ENCODE results near the gene LPAR3.

DNA sequence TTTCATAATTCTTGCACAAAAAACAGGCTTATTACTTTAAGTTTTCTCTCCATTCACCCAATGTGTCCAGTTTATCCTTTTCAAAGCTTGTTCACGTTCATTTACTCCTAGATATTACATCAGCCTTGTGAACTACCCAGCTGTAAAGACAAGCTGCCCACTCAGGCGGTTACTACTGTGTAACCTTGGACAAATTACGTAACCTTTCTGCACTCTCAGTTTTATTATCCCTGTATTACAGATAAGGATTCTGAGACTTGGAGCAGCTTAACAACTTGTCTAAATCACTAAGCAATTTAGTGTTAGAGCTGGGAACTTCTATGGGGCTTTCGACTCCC is 20.5 kb upstream of the LPAR3 start:
- TF ChIP-seq CTCF (IDR thresholded peaks at IDR 0.05; ENCODE audit: insufficient read depth, low read length): no peak
- no peak for TF ChIP-seq POLR2AphosphoS5 (IDR thresholded peaks at IDR 0.05; ENCODE audit: low read depth)
- TF ChIP-seq SPI1 (IDR thresholded peaks at IDR 0.05; ENCODE audit: borderline replicate concordance, low read depth): no peak
- TF ChIP-seq GABPA (IDR thresholded peaks at IDR 0.05; ENCODE audit: low read depth): no peak
- TF ChIP-seq, protein P1, sequence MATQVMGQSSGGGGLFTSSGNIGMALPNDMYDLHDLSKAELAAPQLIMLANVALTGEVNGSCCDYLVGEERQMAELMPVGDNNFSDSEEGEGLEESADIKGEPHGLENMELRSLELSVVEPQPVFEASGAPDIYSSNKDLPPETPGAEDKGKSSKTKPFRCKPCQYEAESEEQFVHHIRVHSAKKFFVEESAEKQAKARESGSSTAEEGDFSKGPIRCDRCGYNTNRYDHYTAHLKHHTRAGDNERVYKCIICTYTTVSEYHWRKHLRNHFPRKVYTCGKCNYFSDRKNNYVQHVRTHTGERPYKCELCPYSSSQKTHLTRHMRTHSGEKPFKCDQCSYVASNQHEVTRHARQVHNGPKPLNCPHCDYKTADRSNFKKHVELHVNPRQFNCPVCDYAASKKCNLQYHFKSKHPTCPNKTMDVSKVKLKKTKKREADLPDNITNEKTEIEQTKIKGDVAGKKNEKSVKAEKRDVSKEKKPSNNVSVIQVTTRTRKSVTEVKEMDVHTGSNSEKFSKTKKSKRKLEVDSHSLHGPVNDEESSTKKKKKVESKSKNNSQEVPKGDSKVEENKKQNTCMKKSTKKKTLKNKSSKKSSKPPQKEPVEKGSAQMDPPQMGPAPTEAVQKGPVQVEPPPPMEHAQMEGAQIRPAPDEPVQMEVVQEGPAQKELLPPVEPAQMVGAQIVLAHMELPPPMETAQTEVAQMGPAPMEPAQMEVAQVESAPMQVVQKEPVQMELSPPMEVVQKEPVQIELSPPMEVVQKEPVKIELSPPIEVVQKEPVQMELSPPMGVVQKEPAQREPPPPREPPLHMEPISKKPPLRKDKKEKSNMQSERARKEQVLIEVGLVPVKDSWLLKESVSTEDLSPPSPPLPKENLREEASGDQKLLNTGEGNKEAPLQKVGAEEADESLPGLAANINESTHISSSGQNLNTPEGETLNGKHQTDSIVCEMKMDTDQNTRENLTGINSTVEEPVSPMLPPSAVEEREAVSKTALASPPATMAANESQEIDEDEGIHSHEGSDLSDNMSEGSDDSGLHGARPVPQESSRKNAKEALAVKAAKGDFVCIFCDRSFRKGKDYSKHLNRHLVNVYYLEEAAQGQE (IDR thresholded peaks at IDR 0.05; ENCODE audit: insufficient replicate concordance, low read depth): no peak

Data from HL-60 (cell line).